ENCODE measurements around the gene SHISA7. TPM values are rescaled to one million over a fixed set of nuclear protein-coding genes. Genes with fewer than 3 reads are reported as not detected.

SHISA7 gene
- polyA plus RNA-seq, 2 of the 4 experiments (the other 2 are of a cell fraction), result 0.01 TPM; not detected in 1

DNA sequence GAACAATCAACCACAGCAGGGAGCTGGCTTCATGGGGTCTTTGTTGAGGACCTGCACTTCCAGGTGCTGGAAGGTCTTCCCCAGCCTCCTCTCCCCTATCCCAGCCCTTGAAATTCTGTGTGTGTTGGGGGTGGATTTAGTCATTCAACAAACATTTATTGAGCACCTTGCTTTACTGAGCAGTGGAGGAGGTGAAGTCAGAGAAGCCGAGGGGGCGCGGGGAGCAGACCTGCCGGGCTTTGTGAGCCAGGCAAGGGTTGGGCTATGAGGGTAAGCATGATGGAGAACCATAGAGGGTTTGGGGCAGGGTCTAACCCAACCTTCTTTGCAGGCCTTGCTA, 24.9 kb upstream of the SHISA7 start:
- H3K27ac ChIP-seq, result peak overlapping the region; percentile 6 to 35; a peak in 3 of 6 replicates
- ATAC-seq (peak; percentile 36 to 37; a peak in 4 of 6 replicates), FAIRE-seq (no peak), DNase-seq (ENCODE audit: low read depth in 1 of 2, low spot score in 1 of 2) (no peak)
- ChIA-PET CTCF (interaction anchor here (0.5 to 6.9 kb wide), 70 partner anchors 9 to 383 kb away, joined by 3 to 194 read pairs (median 5); partner anchors contain the start of genes DNAAF3, FIZ1, NAT14 and SSC5D), POLR2A (interaction anchor here (0.6 to 2.7 kb wide), 3 partner anchors 9 to 36 kb away, joined by 3 to 17 read pairs (median 4); partner anchors contain the start of gene ZNF628)
- H3K9me3 ChIP-seq, result no peaks in the 10 kb centered on the region
- 2% methylated on average over 4 of the region's 4 CpGs for WGBS (ENCODE audit: missing lambda C conversion rate)
- no peak overlapping the region for H3K4me3 ChIP-seq
- peak overlapping the region; percentile 54 for H3K4me2 ChIP-seq
- peaks cover 5% of the 10 kb centered on the region; the same call in 2 of the 3 replicates for H3K4me1 ChIP-seq
- TF ChIP-seq, protein P1, sequence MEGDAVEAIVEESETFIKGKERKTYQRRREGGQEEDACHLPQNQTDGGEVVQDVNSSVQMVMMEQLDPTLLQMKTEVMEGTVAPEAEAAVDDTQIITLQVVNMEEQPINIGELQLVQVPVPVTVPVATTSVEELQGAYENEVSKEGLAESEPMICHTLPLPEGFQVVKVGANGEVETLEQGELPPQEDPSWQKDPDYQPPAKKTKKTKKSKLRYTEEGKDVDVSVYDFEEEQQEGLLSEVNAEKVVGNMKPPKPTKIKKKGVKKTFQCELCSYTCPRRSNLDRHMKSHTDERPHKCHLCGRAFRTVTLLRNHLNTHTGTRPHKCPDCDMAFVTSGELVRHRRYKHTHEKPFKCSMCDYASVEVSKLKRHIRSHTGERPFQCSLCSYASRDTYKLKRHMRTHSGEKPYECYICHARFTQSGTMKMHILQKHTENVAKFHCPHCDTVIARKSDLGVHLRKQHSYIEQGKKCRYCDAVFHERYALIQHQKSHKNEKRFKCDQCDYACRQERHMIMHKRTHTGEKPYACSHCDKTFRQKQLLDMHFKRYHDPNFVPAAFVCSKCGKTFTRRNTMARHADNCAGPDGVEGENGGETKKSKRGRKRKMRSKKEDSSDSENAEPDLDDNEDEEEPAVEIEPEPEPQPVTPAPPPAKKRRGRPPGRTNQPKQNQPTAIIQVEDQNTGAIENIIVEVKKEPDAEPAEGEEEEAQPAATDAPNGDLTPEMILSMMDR (IDR thresholded peaks at IDR 0.05), result peak; percentile 50
- TF ChIP-seq BHLHE40 (IDR thresholded peaks at IDR 0.05; ENCODE audit: low read depth, low read length), result no peak
- TF ChIP-seq TFCP2L1 (CRISPR knock-in tag; IDR thresholded peaks at IDR 0.05), result no peak

DNA sequence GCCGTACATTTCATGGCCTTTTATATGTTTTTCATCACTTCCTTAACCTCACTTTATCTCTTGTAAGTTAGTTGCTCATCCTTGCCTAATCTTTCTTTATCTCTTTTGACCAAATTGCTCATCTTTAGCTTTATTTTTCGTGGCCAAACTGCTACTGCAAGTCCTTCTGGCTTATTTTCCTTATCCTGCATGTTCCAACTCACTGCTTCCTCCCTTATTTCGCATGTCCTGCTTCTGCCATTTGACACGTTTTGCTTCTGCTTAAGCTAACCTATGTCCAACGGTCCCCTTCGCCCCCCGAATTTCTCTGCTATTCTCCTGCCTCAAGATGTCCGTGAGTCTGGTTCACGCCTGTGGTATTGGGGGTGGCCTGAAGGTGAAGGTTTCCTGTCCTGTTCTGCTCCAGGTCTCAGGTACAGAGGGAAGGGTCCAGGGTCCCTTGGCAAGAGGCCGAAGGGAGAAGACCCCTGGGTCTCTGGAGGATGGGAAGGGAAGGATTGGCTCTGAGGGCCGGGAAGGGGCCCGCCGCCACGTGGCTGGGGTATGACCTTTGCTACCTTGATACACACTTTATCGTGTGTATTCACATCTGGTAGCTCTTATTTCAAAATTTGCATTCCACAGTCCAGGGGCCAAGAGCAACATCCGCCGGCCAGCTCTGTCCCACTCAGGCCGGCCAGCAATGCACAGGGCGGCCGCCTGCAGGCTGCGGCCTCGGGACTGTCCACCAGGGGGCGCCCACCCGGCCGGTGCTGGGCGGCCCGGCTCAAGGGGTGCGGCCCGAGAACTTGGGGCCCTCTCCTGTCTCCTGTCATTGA, 24.3 kb upstream of the SHISA7 start:
- WGBS (ENCODE audit: missing lambda C conversion rate), result 32% methylated on average over 29 of the region's 29 CpGs
- H3K4me3 ChIP-seq, result no peak overlapping the region
- H3K9me3 ChIP-seq, result no peaks in the 10 kb centered on the region
- TF ChIP-seq KDM1A (IDR thresholded peaks at IDR 0.05; ENCODE audit: low read depth) (no peak), HOXB5 (CRISPR knock-in tag; IDR thresholded peaks at IDR 0.05) (no peak), EHMT2 (IDR thresholded peaks at IDR 0.05; ENCODE audit: low read depth) (no peak), JUNB (IDR thresholded peaks at IDR 0.05) (no peak), MYC (IDR thresholded peaks at IDR 0.05; ENCODE audit: borderline replicate concordance, low read length) (no peak), PHF8 (IDR thresholded peaks at IDR 0.05; ENCODE audit: borderline replicate concordance, low read depth) (no peak), KDM5A (IDR thresholded peaks at IDR 0.05) (no peak), CBX2 (IDR thresholded peaks at IDR 0.05; ENCODE audit: borderline replicate concordance, low read depth) (no peak), HDAC2 (IDR thresholded peaks at IDR 0.05) (no peak), ZC3H11A (IDR thresholded peaks at IDR 0.05) (no peak), TFCP2L1 (CRISPR knock-in tag; IDR thresholded peaks at IDR 0.05) (no peak), BHLHE40 (IDR thresholded peaks at IDR 0.05; ENCODE audit: low read depth, low read length) (no peak), NFE2L2 (conservative IDR thresholded peaks at IDR 0.05; ENCODE audit: low read length) (no peak), CHD4 (IDR thresholded peaks at IDR 0.05; ENCODE audit: borderline replicate concordance) (no peak), ZFP36 (IDR thresholded peaks at IDR 0.05; ENCODE audit: borderline replicate concordance, partially characterized antibody) (no peak), SMC3 (IDR thresholded peaks at IDR 0.05) (peak; percentile 93), RNF2 (IDR thresholded peaks at IDR 0.05; ENCODE audit: borderline replicate concordance, low read depth) (no peak), ZSCAN20 (CRISPR knock-in tag; IDR thresholded peaks at IDR 0.05) (no peak), HOXA7 (CRISPR knock-in tag; IDR thresholded peaks at IDR 0.05) (no peak), RFX5 (IDR thresholded peaks at IDR 0.05) (peak; percentile 66; the same call in 1 of the 2 replicates)
- TF ChIP-seq, protein P2, sequence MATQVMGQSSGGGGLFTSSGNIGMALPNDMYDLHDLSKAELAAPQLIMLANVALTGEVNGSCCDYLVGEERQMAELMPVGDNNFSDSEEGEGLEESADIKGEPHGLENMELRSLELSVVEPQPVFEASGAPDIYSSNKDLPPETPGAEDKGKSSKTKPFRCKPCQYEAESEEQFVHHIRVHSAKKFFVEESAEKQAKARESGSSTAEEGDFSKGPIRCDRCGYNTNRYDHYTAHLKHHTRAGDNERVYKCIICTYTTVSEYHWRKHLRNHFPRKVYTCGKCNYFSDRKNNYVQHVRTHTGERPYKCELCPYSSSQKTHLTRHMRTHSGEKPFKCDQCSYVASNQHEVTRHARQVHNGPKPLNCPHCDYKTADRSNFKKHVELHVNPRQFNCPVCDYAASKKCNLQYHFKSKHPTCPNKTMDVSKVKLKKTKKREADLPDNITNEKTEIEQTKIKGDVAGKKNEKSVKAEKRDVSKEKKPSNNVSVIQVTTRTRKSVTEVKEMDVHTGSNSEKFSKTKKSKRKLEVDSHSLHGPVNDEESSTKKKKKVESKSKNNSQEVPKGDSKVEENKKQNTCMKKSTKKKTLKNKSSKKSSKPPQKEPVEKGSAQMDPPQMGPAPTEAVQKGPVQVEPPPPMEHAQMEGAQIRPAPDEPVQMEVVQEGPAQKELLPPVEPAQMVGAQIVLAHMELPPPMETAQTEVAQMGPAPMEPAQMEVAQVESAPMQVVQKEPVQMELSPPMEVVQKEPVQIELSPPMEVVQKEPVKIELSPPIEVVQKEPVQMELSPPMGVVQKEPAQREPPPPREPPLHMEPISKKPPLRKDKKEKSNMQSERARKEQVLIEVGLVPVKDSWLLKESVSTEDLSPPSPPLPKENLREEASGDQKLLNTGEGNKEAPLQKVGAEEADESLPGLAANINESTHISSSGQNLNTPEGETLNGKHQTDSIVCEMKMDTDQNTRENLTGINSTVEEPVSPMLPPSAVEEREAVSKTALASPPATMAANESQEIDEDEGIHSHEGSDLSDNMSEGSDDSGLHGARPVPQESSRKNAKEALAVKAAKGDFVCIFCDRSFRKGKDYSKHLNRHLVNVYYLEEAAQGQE (IDR thresholded peaks at IDR 0.05), result no peak
- TF ChIP-seq, protein P3, sequence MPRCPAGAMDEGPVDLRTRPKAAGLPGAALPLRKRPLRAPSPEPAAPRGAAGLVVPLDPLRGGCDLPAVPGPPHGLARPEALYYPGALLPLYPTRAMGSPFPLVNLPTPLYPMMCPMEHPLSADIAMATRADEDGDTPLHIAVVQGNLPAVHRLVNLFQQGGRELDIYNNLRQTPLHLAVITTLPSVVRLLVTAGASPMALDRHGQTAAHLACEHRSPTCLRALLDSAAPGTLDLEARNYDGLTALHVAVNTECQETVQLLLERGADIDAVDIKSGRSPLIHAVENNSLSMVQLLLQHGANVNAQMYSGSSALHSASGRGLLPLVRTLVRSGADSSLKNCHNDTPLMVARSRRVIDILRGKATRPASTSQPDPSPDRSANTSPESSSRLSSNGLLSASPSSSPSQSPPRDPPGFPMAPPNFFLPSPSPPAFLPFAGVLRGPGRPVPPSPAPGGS (IDR thresholded peaks at IDR 0.05), result no peak
- TF ChIP-seq, protein P1 (IDR thresholded peaks at IDR 0.05), result peak; percentile 99
- TF ChIP-seq, protein P4, sequence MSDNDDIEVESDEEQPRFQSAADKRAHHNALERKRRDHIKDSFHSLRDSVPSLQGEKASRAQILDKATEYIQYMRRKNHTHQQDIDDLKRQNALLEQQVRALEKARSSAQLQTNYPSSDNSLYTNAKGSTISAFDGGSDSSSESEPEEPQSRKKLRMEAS (IDR thresholded peaks at IDR 0.05), result peak; percentile 30; the same call in 1 of the 2 replicates

More for the DNA sequence above, 24.3 kb upstream of the SHISA7 start:
- POLR2A ChIA-PET, result interaction anchor here (0.6 to 2.7 kb wide), 4 partner anchors 9 to 132 kb away, joined by 3 to 17 read pairs (median 4); partner anchors contain the start of genes FIZ1 and ZNF628
- DNase-seq (ENCODE audit: low read depth in 1 of 2, low spot score in 1 of 2) (peak; percentile 48 to 73), FAIRE-seq (no peak), ATAC-seq (peak; percentile 75 to 93)
- Histone ChIP-seq H3K27ac (peak overlapping the region; percentile 6 to 35; a peak in 3 of 6 replicates), H3K4me1 (peaks cover 6% of the 10 kb centered on the region; the same call in 2 of the 3 replicates), H3K4me2 (peak overlapping the region; percentile 54)
- CTCF ChIA-PET, result interaction anchor here (0.5 to 6.9 kb wide), 81 partner anchors 9 to 825 kb away, joined by 3 to 194 read pairs (median 4); partner anchors contain the start of genes DNAAF3, FIZ1, NAT14 and SSC5D
